OCI-LY3 (cell line): ENCODE data around the gene MTURN.
"Not testable (repeated sequence)": the region's sequence is repeated elsewhere in the genome, so short reads cannot be mapped to it uniquely, and the experiment has no call there.

Experiments used
- H2AFZ ChIP-seq: fragments of 200-600, 300-600 bp; shearing (Covaris generic); 2 replicates; pipeline ENCODE4 v1.6.0; 2014; ENCODE audit warnings: antibody characterized with exemption, low read depth, low read length
- H3K27ac ChIP-seq: fragments of 200-600, 300-600 bp; sonication (generic); 2 replicates; pipeline ENCODE4 v1.5.1; 2014; ENCODE audit warnings: mild to moderate bottlenecking, low read length, moderate library complexity, mixed read lengths
- H3K27me3 ChIP-seq: fragments of 200-600, 300-600 bp; sonication (generic); 2 replicates; pipeline ENCODE4 v1.6.1; 2014; ENCODE audit warnings: low read depth, low read length, mixed read lengths
- H3K36me3 ChIP-seq: fragments of 200-600, 300-600 bp; sonication (generic); replicated peaks from 2 replicates; pipeline ENCODE3; 2014; ENCODE audit warnings: low read depth, low read length, mixed read lengths
- H3K4me1 ChIP-seq: fragments of 300-600, 200-600 bp; sonication (generic); 2 replicates; pipeline ENCODE4 v1.6.1; 2014; ENCODE audit warnings: low read length, mixed read lengths
- H3K4me2 ChIP-seq: fragments of 200-600, 300-600 bp; sonication (generic); 2 replicates; pipeline ENCODE4 v1.6.1; 2014; ENCODE audit warnings: low read length, mixed read lengths
- H3K4me3 ChIP-seq: fragments of 300-600, 200-600 bp; sonication (generic); 2 replicates; pipeline ENCODE4 v1.5.1; 2014; ENCODE audit warnings: antibody characterized with exemption, mild to moderate bottlenecking, low read length, moderate library complexity
- H3K79me2 ChIP-seq: fragments of 300-600, 200-600 bp; shearing (Covaris generic); 2 replicates; pipeline ENCODE4 v1.6.1; 2014; ENCODE audit warnings: mild to moderate bottlenecking, low read length, mixed read lengths
- H3K9ac ChIP-seq: fragments of 300-600, 200-600 bp; shearing (Covaris generic); 2 replicates; pipeline ENCODE4 v1.6.0; 2014; ENCODE audit warnings: mild to moderate bottlenecking, low read length, moderate library complexity
- H3K9me3 ChIP-seq: fragments of 200-600, 300-600 bp; shearing (Covaris generic); 2 replicates; pipeline ENCODE4 v1.6.1; 2014; ENCODE audit warnings: low read length, mixed read lengths; ENCODE audit not compliant: insufficient read depth
- H4K20me1 ChIP-seq: fragments of 200-600, 300-600 bp; sonication (generic); 2 replicates; pipeline ENCODE4 v1.6.1; 2016; ENCODE audit warnings: low read length, mixed read lengths; ENCODE audit not compliant: insufficient read depth
- EZH2phosphoT487 ChIP-seq: fragments of 200-600 bp; shearing (Covaris generic); IDR thresholded peaks from 2 replicates; pipeline ENCODE4 v1.6.1; 2018; ENCODE audit warnings: antibody characterized with exemption, mixed run types, low read depth
- TF ChIP-seq, protein P1 (sequence below): fragments of 200-600, 300-600 bp; sonication (generic); IDR thresholded peaks from 2 replicates; pipeline ENCODE4 v1.5.1; 2014; ENCODE audit warnings: antibody characterized with exemption, low read length, low read depth

Gene MTURN

DNA sequence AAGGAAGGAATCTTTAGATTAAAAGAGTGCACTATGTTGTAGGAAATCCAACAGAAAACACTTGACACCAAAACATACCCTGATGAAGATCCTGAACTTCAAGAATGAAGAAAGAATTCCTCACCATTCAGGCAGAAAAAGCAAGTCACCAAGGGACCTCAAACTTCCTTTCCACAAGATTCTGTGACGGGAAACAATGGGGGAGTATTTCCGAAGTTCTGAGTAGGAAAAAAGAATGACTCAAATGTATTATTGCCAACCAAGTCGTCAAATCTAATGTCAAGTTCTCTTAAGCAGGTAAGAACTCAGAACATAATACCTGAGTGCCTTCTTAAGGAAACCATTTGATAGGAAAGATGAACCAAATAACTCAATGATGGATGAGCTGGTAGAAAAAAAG, 44.7 kb upstream of the MTURN start:
- H3K9me3 ChIP-seq: no peaks in the 10 kb centered on the region
- no peak overlapping the region for H3K4me2 ChIP-seq
- H3K27me3 ChIP-seq: no peaks in the 10 kb centered on the region
- no peaks in the 10 kb centered on the region for H3K36me3 ChIP-seq
- H2AFZ ChIP-seq: no peak overlapping the region
- no peaks in the 10 kb centered on the region for H3K79me2 ChIP-seq
- H4K20me1 ChIP-seq: no peaks in the 10 kb centered on the region
- H3K4me3 ChIP-seq: no peak overlapping the region
- no peak overlapping the region for H3K27ac ChIP-seq
- peaks cover 10% of the 10 kb centered on the region; the same call in 1 of the 2 replicates for H3K4me1 ChIP-seq
- TF ChIP-seq EZH2phosphoT487: no peak
- TF ChIP-seq, protein P1, sequence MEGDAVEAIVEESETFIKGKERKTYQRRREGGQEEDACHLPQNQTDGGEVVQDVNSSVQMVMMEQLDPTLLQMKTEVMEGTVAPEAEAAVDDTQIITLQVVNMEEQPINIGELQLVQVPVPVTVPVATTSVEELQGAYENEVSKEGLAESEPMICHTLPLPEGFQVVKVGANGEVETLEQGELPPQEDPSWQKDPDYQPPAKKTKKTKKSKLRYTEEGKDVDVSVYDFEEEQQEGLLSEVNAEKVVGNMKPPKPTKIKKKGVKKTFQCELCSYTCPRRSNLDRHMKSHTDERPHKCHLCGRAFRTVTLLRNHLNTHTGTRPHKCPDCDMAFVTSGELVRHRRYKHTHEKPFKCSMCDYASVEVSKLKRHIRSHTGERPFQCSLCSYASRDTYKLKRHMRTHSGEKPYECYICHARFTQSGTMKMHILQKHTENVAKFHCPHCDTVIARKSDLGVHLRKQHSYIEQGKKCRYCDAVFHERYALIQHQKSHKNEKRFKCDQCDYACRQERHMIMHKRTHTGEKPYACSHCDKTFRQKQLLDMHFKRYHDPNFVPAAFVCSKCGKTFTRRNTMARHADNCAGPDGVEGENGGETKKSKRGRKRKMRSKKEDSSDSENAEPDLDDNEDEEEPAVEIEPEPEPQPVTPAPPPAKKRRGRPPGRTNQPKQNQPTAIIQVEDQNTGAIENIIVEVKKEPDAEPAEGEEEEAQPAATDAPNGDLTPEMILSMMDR: no peak
- H3K9ac ChIP-seq: no peak overlapping the region

DNA sequence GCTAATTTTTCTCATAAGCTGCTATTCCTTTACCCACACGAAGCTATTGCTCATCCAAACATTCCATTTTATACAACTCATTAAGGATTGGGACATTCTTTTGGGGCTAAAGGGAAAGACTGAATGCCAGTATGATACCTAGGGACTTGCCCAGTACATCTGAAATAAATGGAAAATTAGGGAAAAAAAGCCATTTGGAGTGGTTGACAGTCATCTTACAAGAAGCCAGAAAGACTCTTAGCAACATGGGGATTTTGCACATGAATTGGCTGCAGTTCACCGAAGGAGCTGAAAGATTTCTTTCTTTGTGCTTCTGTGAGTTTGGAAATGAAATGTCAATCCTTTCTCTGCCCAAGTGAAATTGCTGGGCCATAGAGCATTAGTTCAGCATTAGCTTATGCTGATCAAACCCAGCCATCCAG, 43.3 kb upstream of the MTURN start:
- no peak overlapping the region for H3K9ac ChIP-seq
- no peak overlapping the region for H2AFZ ChIP-seq
- no peak overlapping the region for H3K4me3 ChIP-seq
- no peaks in the 10 kb centered on the region for H3K9me3 ChIP-seq
- no peaks in the 10 kb centered on the region for H3K79me2 ChIP-seq
- H3K4me1 ChIP-seq: peaks cover 10% of the 10 kb centered on the region; the same call in 1 of the 2 replicates
- H3K36me3 ChIP-seq: no peaks in the 10 kb centered on the region
- H4K20me1 ChIP-seq: no peaks in the 10 kb centered on the region
- no peak overlapping the region for H3K4me2 ChIP-seq
- H3K27ac ChIP-seq: no peak overlapping the region
- TF ChIP-seq, protein P1: no peak
- TF ChIP-seq EZH2phosphoT487: no peak
- no peaks in the 10 kb centered on the region for H3K27me3 ChIP-seq

DNA sequence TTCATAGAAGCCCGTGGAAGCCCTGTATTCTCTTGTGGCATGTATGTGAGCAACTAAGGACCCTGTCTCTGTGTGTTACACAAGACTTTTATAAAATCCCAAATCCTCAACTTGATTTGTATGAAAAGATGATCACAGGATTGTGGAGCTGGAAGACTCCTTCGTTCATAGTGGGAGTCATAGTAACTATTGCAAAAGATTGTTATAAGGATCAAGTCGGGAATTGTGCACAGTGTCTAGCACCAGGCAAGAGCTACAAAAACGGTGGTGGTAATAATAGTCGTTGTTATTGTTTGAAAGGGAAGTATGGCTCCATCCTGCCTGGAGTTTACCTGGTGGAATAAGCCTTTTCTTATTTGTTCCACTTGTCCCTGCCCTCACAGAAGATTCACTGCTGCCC, 42.8 kb upstream of the MTURN start:
- Histone ChIP-seq H3K27ac (no peak overlapping the region), H3K9ac (no peak overlapping the region)

DNA sequence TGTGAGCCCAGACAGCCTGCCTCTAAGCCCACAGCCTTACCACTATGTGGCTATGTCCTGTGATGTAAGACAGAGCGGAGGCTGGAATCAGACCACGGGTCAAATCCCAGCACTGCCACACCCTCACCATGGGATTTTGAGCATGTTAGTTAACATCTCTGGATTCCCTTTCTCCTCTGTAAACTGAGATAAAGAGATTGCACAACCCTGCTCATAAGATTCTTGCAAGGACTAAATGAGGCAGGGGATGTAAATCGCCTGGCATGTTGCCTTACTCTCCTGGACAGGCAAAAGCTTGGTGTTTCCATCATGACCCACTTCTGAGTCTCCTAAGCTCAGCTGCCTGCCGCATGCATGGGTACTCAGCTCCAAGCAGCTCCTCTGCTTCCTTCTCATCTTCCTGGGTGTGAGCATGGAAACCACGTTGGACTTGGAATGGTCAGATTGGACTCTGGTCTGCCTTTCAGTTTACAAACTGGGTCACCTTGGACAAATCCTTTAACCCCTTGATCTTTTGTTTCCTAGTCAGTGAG, 41.3 kb upstream of the MTURN start:
- Histone ChIP-seq H3K4me3 (no peak overlapping the region), H3K9ac (no peak overlapping the region), H3K27ac (no peak overlapping the region), H2AFZ (no peak overlapping the region), H4K20me1 (no peaks in the 10 kb centered on the region), H3K27me3 (no peaks in the 10 kb centered on the region), H3K4me2 (no peak overlapping the region), H3K4me1 (no peaks in the 10 kb centered on the region), H3K36me3 (no peaks in the 10 kb centered on the region), H3K9me3 (no peaks in the 10 kb centered on the region), H3K79me2 (no peaks in the 10 kb centered on the region)
- TF ChIP-seq, protein P1: no peak
- no peak for TF ChIP-seq EZH2phosphoT487

More for the DNA sequence above, 42.8 kb upstream of the MTURN start:
- Histone ChIP-seq H3K27me3 (no peaks in the 10 kb centered on the region), H2AFZ (no peak overlapping the region), H3K4me1 (peaks cover 9% of the 10 kb centered on the region; the same call in 1 of the 2 replicates), H3K36me3 (no peaks in the 10 kb centered on the region), H3K79me2 (no peaks in the 10 kb centered on the region), H3K4me2 (no peak overlapping the region), H3K9me3 (no peaks in the 10 kb centered on the region), H3K4me3 (no peak overlapping the region), H4K20me1 (no peaks in the 10 kb centered on the region)
- TF ChIP-seq EZH2phosphoT487: no peak
- TF ChIP-seq, protein P1: no peak

DNA sequence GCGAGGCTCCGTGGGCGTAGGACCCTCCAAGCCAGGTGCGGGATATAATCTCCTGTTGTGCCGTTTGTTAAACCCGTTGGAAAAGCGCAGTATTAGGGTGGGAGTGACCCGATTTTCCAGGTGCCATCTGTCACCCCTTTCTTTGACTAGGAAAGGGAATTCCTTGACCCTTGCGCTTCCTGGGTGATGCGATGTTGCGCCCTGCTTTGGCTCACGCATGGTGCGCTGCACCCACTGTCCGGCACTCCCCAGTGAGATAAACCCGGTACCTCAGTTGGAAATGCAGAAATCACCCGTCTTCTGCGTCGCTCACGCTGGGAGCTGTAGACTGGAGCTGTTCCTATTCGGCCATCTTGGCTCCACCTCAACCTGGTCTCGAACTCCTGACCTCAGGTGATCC, 36.2 kb upstream of the MTURN start:
- not testable (repeated sequence) for H2AFZ ChIP-seq

More for the DNA sequence above, 36.2 kb upstream of the MTURN start:
- H3K9me3 ChIP-seq, H3K27me3 ChIP-seq, H3K27ac ChIP-seq, H3K4me2 ChIP-seq, H3K4me1 ChIP-seq, H3K36me3 ChIP-seq, H3K79me2 ChIP-seq, H3K4me3 ChIP-seq, H4K20me1 ChIP-seq, H3K9ac ChIP-seq: not testable (repeated sequence)
